ENCODE results near the gene FCN3.

DNA sequence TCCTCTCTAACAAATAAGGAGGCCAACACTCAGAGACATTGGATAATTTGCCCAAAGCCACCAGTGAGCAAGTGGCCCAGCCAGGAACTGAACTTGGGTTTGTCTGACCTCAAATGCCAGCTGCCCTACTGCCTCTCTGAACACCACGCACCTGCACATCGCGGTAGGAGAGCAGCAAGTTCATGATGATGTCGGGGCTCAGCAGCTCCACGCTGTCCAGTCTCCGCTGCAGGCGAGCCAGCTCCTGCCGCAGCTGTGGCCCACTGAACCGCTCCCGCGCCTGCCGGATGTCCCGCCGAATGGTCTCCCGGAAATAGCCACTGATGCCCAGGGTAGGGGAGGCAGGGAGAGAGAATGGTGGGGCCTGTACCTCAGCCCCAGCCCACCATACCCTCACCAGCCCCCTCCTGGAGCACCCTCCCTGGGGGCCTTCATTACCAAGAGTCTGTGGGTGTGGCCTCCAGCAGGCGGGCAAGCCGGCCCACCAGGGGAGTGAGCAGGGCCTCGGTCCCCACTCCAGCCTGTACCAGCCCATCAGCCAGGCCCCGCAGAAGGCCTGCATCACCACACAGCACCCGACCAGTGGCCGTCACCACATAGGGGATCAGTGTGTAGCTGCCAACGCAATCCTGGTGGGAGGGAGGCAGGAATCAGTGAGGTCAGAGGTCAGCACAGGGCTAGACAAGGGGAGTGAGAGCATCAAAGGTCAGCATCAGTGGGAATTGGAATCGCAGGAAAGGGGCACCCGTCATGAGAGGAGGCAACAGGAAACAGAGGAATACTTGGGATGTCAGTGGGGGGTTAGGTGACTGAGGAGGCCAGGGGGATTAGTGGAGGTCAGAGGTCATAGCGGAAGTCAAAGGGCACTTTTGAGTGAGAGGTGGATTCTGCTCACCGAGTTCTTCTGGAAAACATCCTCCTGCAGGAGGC is 10.6 kb downstream of the FCN3 start:
- TF ChIP-seq, protein P1, sequence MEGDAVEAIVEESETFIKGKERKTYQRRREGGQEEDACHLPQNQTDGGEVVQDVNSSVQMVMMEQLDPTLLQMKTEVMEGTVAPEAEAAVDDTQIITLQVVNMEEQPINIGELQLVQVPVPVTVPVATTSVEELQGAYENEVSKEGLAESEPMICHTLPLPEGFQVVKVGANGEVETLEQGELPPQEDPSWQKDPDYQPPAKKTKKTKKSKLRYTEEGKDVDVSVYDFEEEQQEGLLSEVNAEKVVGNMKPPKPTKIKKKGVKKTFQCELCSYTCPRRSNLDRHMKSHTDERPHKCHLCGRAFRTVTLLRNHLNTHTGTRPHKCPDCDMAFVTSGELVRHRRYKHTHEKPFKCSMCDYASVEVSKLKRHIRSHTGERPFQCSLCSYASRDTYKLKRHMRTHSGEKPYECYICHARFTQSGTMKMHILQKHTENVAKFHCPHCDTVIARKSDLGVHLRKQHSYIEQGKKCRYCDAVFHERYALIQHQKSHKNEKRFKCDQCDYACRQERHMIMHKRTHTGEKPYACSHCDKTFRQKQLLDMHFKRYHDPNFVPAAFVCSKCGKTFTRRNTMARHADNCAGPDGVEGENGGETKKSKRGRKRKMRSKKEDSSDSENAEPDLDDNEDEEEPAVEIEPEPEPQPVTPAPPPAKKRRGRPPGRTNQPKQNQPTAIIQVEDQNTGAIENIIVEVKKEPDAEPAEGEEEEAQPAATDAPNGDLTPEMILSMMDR (IDR thresholded peaks at IDR 0.05; ENCODE audit: low read depth, low read length), result no peak
- no peak for TF ChIP-seq EZH2phosphoT487 (IDR thresholded peaks at IDR 0.05; ENCODE audit: low read depth)

Data from OCI-LY3 (cell line).